ENCODE data around the gene DNASE1L1.

- TF ChIP-seq CTCF (IDR thresholded peaks at IDR 0.05; ENCODE audit: poor library complexity) (no peak), EZH2 (IDR thresholded peaks at IDR 0.05; ENCODE audit: borderline replicate concordance) (no peak)
These were observed 31.7 kb upstream of the DNASE1L1 start for GRCh38 chrX:154440623-154441357.
